ENCODE data around the gene OMP. TPM values are rescaled to one million over a fixed set of nuclear protein-coding genes. Genes with fewer than 3 reads are reported as not detected.
A peak's percentile ranks its signal among the peaks of the same experiment; 100 is the strongest.

Gene OMP
- total RNA-seq, 1 experiment from 2014 or later: not detected

GRCh38 chr11:77100166-77101042 is 2.2 kb upstream of the OMP start:
- ChIA-PET POLR2A (no interaction called here), CTCF (interaction anchor here (0.9 to 2.0 kb wide), 22 partner anchors 9 to 366 kb away, joined by 3 to 34 read pairs (median 6); partner anchors contain the start of gene MYO7A)
- H3K4me3 Mint-ChIP-seq: no peak overlapping the region
- peaks cover 9% of the 10 kb centered on the region for H3K9me3 Mint-ChIP-seq
- DNase-seq (ENCODE audit: low spot score): no peak
- ATAC-seq: no peak
- TF ChIP-seq ESRRA (CRISPR knock-in tag; IDR thresholded peaks at IDR 0.05; ENCODE audit: borderline replicate concordance) (no peak), ZNF219 (CRISPR knock-in tag; IDR thresholded peaks at IDR 0.05; ENCODE audit: borderline replicate concordance) (no peak)
- H3K27ac Mint-ChIP-seq: no peak overlapping the region
- H3K4me1 Mint-ChIP-seq: no peaks in the 10 kb centered on the region
- H3K27me3 Mint-ChIP-seq (ENCODE audit: low read depth): no peaks in the 10 kb centered on the region
- H3K36me3 Mint-ChIP-seq: peaks cover 10% of the 10 kb centered on the region

- Mint-ChIP-seq H3K27ac (no peak overlapping the region), H3K4me1 (no peaks in the 10 kb centered on the region), H3K9me3 (peaks cover 9% of the 10 kb centered on the region), H3K4me3 (no peak overlapping the region), H3K36me3 (peaks cover 10% of the 10 kb centered on the region), H3K27me3 (ENCODE audit: low read depth) (no peaks in the 10 kb centered on the region)
- ATAC-seq (peak; percentile 67), DNase-seq (ENCODE audit: low spot score) (peak; percentile 47)
- ChIA-PET POLR2A (no interaction called here), CTCF (interaction anchor here (0.6 to 2.0 kb wide), 26 partner anchors 9 to 451 kb away, joined by 3 to 34 read pairs (median 5); partner anchors contain the start of gene MYO7A)
- TF ChIP-seq CTCF (IDR thresholded peaks at IDR 0.05) (peak; percentile 45; the same call in 1 of the 2 replicates), ZNF232 (CRISPR knock-in tag; IDR thresholded peaks at IDR 0.05) (no peak)
These were observed 1.6 kb upstream of the OMP start for GRCh38 chr11:77101043-77101537.

DNA sequence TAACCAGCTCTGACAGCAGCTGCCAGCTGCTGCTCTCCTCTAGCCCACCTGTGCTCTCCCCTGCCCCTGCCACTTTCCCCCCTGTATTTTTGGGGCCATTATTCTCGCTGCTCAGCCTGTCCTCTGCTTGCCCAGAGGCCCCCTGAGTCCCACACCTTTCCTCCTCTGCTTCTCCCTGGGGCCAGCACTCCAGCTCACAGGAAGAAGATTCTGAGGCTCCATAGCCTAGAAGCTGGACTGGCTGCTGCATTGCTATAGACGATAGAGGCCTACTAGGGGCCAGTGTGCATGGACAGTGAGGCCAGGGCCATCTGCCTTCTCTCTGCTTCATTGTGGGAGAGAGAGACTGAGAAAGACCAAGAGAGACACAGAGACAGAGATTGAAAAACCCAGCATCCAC is 679 bp downstream of the OMP start:
- CTCF ChIA-PET: interaction anchor here (1.7 to 6.0 kb wide), 2 partner anchors 12 to 184 kb away, joined by 6 to 48 read pairs; no protein-coding TSS in a partner anchor

DNA sequence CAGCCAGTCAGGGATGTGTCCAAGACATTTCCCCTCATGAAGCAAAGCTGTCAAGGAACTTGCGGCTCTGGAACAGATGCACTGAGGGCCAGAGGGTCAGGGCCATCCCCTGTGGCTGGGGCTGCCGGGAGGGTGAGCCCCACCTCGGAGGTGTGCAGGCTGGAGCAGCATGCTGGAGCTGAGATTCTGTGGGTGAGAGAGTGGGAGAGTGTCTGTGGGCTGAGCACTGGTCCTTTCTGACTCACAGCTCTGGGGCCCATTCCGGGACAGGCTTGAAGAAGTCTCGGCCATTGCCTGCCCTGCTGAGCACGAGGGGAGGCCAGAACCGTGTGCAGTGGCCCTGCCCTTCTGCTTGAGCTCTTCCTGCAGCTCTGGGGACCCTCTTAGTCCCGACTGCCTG is 2.1 kb downstream of the OMP start:
- Mint-ChIP-seq H3K4me3 (no peak overlapping the region), H3K9me3 (peaks cover 9% of the 10 kb centered on the region), H3K27me3 (ENCODE audit: low read depth) (no peaks in the 10 kb centered on the region), H3K4me1 (no peaks in the 10 kb centered on the region), H3K27ac (no peak overlapping the region), H3K36me3 (peaks cover 8% of the 10 kb centered on the region)
- ChIA-PET CTCF (interaction anchor here (1.2 to 6.0 kb wide), 6 partner anchors 8 to 185 kb away, joined by 4 to 48 read pairs (median 5); partner anchors contain the start of gene MYO7A), POLR2A (no interaction called here)
- ATAC-seq: no peak
- DNase-seq (ENCODE audit: low spot score): no peak
- TF ChIP-seq IRF2 (CRISPR knock-in tag; IDR thresholded peaks at IDR 0.05; ENCODE audit: borderline replicate concordance, low read depth) (no peak), JUN (CRISPR knock-in tag; IDR thresholded peaks at IDR 0.05) (no peak), E2F4 (CRISPR knock-in tag; IDR thresholded peaks at IDR 0.05; ENCODE audit: borderline replicate concordance, low read depth) (no peak), ESRRA (CRISPR knock-in tag; IDR thresholded peaks at IDR 0.05; ENCODE audit: borderline replicate concordance) (no peak), GTF2I (CRISPR knock-in tag; conservative IDR thresholded peaks at IDR 0.05) (no peak), GRHL2 (CRISPR knock-in tag; IDR thresholded peaks at IDR 0.05; ENCODE audit: insufficient replicate concordance, severe bottlenecking) (no peak), ATF1 (CRISPR knock-in tag; IDR thresholded peaks at IDR 0.05) (no peak), SOX15 (CRISPR knock-in tag; IDR thresholded peaks at IDR 0.05) (no peak), FOXK1 (CRISPR knock-in tag; IDR thresholded peaks at IDR 0.05) (no peak)
- TF ChIP-seq, protein P1, sequence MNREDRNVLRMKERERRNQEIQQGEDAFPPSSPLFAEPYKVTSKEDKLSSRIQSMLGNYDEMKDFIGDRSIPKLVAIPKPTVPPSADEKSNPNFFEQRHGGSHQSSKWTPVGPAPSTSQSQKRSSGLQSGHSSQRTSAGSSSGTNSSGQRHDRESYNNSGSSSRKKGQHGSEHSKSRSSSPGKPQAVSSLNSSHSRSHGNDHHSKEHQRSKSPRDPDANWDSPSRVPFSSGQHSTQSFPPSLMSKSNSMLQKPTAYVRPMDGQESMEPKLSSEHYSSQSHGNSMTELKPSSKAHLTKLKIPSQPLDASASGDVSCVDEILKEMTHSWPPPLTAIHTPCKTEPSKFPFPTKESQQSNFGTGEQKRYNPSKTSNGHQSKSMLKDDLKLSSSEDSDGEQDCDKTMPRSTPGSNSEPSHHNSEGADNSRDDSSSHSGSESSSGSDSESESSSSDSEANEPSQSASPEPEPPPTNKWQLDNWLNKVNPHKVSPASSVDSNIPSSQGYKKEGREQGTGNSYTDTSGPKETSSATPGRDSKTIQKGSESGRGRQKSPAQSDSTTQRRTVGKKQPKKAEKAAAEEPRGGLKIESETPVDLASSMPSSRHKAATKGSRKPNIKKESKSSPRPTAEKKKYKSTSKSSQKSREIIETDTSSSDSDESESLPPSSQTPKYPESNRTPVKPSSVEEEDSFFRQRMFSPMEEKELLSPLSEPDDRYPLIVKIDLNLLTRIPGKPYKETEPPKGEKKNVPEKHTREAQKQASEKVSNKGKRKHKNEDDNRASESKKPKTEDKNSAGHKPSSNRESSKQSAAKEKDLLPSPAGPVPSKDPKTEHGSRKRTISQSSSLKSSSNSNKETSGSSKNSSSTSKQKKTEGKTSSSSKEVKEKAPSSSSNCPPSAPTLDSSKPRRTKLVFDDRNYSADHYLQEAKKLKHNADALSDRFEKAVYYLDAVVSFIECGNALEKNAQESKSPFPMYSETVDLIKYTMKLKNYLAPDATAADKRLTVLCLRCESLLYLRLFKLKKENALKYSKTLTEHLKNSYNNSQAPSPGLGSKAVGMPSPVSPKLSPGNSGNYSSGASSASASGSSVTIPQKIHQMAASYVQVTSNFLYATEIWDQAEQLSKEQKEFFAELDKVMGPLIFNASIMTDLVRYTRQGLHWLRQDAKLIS (CRISPR knock-in tag; IDR thresholded peaks at IDR 0.05; ENCODE audit: borderline replicate concordance): no peak
- TF ChIP-seq, protein P2, sequence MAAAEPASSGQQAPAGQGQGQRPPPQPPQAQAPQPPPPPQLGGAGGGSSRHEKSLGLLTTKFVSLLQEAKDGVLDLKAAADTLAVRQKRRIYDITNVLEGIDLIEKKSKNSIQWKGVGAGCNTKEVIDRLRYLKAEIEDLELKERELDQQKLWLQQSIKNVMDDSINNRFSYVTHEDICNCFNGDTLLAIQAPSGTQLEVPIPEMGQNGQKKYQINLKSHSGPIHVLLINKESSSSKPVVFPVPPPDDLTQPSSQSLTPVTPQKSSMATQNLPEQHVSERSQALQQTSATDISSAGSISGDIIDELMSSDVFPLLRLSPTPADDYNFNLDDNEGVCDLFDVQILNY (CRISPR knock-in tag; IDR thresholded peaks at IDR 0.05): no peak

More for the DNA sequence above, 679 bp downstream of the OMP start:
- peaks cover 9% of the 10 kb centered on the region for H3K9me3 Mint-ChIP-seq
- TF ChIP-seq ERG (CRISPR knock-in tag; IDR thresholded peaks at IDR 0.05): no peak
- H3K27ac Mint-ChIP-seq: no peak overlapping the region
- ATAC-seq (no peak), DNase-seq (ENCODE audit: low spot score) (no peak)
- H3K27me3 Mint-ChIP-seq (ENCODE audit: low read depth): no peaks in the 10 kb centered on the region
- no peak overlapping the region for H3K4me3 Mint-ChIP-seq
- H3K4me1 Mint-ChIP-seq: no peaks in the 10 kb centered on the region
- H3K36me3 Mint-ChIP-seq: peaks cover 8% of the 10 kb centered on the region
- POLR2A ChIA-PET: no interaction called here
